A549 (cell line): Measurements from ENCODE around the gene ZFP62.
"Not testable (repeated sequence)": the region's sequence is repeated elsewhere in the genome, so short reads cannot be mapped to it uniquely, and the experiment has no call there.

Experiments
- EP300 ChIP-seq, 2 experiments: fragments of >200 bp; sonication (Bioruptor Twin); formaldehyde crosslinking; IDR thresholded peaks; 2 replicates in 1 of 2; 3 replicates in 1 of 2; pipeline ENCODE4 v1.6.1; 2016 to 2017
- KDM1A ChIP-seq: fragments of 200-600 bp; sonication (generic); IDR thresholded peaks from 2 replicates; pipeline ENCODE4 v1.6.1; 2016; ENCODE audit warnings: low read depth, mild to moderate bottlenecking

DNA sequence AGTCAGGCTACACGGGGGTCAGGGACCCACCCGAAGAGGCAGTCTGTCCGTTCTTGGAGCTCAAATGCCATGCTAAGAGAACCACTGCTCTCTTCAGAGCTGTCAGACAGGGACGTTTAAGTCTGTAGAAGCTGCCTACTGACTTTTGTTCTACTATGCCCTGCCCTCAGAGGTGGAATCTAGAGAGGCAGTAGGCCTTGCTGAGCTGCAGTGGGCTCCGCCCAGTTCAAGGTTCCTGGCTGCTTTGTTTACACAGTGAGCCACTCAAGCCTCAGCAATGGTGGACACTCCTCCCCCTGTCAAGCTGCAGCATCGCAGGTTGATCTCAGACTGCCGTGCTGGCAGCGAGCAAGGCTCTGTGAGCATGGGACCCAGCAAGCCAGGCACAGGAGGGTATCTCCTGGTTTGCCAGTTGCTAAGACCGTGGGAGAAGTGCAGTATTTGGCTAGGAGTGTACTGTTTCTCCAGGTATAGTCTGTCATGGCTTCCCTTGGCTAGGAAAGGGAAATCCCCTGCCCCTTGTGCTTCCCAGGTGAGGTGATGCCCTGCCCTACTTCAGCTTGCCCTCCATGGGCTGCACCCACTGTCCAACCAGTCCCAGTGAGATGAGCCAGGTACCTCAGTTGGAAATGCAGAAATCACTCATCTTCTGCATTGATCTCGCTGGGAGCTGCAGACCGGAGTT, 24.9 kb upstream of the ZFP62 start:
- TF ChIP-seq EP300 (IDR thresholded peaks at IDR 0.05); KDM1A: not testable (repeated sequence)
